GM10266 (cell line): Measurements from ENCODE around the gene GRID1.

Experiments
- DNase-seq: peaks from one replicate; pipeline ENCODE4 v3.0.0; 2012; ENCODE audit errors: extremely low spot score
- CTCF ChIP-seq: IDR thresholded peaks from 2 replicates; pipeline ENCODE4 v1.5.1; 2012; ENCODE audit warnings: mild to moderate bottlenecking, low read depth; ENCODE audit not compliant: control insufficient read depth, insufficient read depth; ENCODE audit errors: missing control alignments

The GRID1 gene

GRCh38 chr10:86252079-86252478, 114.5 kb downstream of the GRID1 start:
- no peak for DNase-seq
- TF ChIP-seq CTCF = no peak

GRCh38 chr10:86251426-86251825, 115.2 kb downstream of the GRID1 start:
- no peak for DNase-seq
- no peak for TF ChIP-seq CTCF

GRCh38 chr10:86250399-86250798, 116.2 kb downstream of the GRID1 start:
- DNase-seq = no peak
- TF ChIP-seq CTCF = no peak

GRCh38 chr10:86249794-86250193, 116.8 kb downstream of the GRID1 start:
- DNase-seq = no peak
- no peak for TF ChIP-seq CTCF

GRCh38 chr10:86248062-86248461, 118.5 kb downstream of the GRID1 start:
- no peak for DNase-seq
- no peak for TF ChIP-seq CTCF

- DNase-seq = no peak
- no peak for TF ChIP-seq CTCF
Measured at GRCh38 chr10:86247588-86247987, 119.0 kb downstream of the GRID1 start.

GRCh38 chr10:86247073-86247472, 119.5 kb downstream of the GRID1 start:
- TF ChIP-seq CTCF = no peak

More at GRCh38 chr10:86247073-86247472, 119.5 kb downstream of the GRID1 start:
- no peak for DNase-seq
